Keratinocyte (primary cell): Measurements from ENCODE around the gene SHD. TPM values are rescaled to one million over a fixed set of nuclear protein-coding genes. Genes with fewer than 3 reads are reported as not detected.
"Not testable (repeated sequence)": the region's sequence is repeated elsewhere in the genome, so short reads cannot be mapped to it uniquely, and the experiment has no call there.

Experiments used
- DNase-seq: peaks from one replicate; pipeline ENCODE4 v3.0.0-alpha.2; 2011; ENCODE audit warnings: low read depth, missing footprints, low spot score
- FAIRE-seq: peaks from 2 replicates; lab custom pipeline; 2011; peaks lifted over from hg19 to GRCh38; lab: Jason Lieb, UNC
- H2AFZ ChIP-seq: 2 replicates; pipeline ENCODE4 v1.6.0; 2012; ENCODE audit warnings: low read length, control low read depth, inconsistent platforms; ENCODE audit not compliant: control insufficient read depth
- H3K27ac ChIP-seq: 2 replicates; pipeline ENCODE4 v1.5.1; 2011; ENCODE audit warnings: low read length; ENCODE audit not compliant: control insufficient read depth, insufficient read depth
- H3K27me3 ChIP-seq: 3 replicates; pipeline ENCODE4 v1.6.0; 2011; ENCODE audit warnings: low read length; ENCODE audit not compliant: control insufficient read depth, insufficient read depth; ENCODE audit errors: extremely low read depth
- H3K36me3 ChIP-seq, 2 experiments: 2 replicates in 1 of 2; 3 replicates in 1 of 2; pipeline ENCODE4 v1.5.1; 2011; ENCODE audit warnings: low read length in 2 of 2, mild to moderate bottlenecking in 1 of 2; ENCODE audit not compliant: control insufficient read depth in 2 of 2, insufficient read depth in 2 of 2; ENCODE audit errors: extremely low read depth in 1 of 2
- H3K4me1 ChIP-seq: 3 replicates; pipeline ENCODE4 v1.5.1; 2011; ENCODE audit warnings: low read length; ENCODE audit not compliant: control insufficient read depth, insufficient read depth; ENCODE audit errors: extremely low read depth
- H3K4me2 ChIP-seq: 3 replicates; pipeline ENCODE4 v1.6.0; 2011; ENCODE audit warnings: low read depth, low read length; ENCODE audit not compliant: control insufficient read depth, insufficient read depth; ENCODE audit errors: extremely low read depth
- H3K4me3 ChIP-seq, 3 experiments: fragments of 200-600 bp in 1 of 3; sonication (generic) in 1 of 3; 2 replicates in 2 of 3; 3 replicates in 1 of 3; pipeline ENCODE4 v1.5.1; 2011 to 2016; ENCODE audit warnings: low read length in 3 of 3, mild to moderate bottlenecking in 3 of 3, control low read depth in 2 of 3, inconsistent platforms in 1 of 3, low read depth in 1 of 3, mixed read lengths in 1 of 3, mixed run types in 1 of 3, moderate library complexity in 1 of 3; ENCODE audit not compliant: control insufficient read depth in 2 of 3, insufficient read depth in 2 of 3; ENCODE audit errors: extremely low read depth in 1 of 3
- H3K79me2 ChIP-seq: 2 replicates; pipeline ENCODE4 v1.6.0; 2012; ENCODE audit warnings: low read length; ENCODE audit not compliant: control insufficient read depth, insufficient read depth
- H3K9ac ChIP-seq: 3 replicates; pipeline ENCODE4 v1.6.0; 2011; ENCODE audit warnings: low read length; ENCODE audit not compliant: control insufficient read depth, insufficient read depth; ENCODE audit errors: extremely low read depth
- H3K9me1 ChIP-seq: 3 replicates; pipeline ENCODE4 v1.6.0; 2011; ENCODE audit warnings: low read length; ENCODE audit not compliant: control insufficient read depth, insufficient read depth; ENCODE audit errors: extremely low read depth
- H3K9me3 ChIP-seq: 2 replicates; pipeline ENCODE4 v1.5.1; 2012; ENCODE audit warnings: low read depth, low read length; ENCODE audit not compliant: control insufficient read depth
- H4K20me1 ChIP-seq: 3 replicates; pipeline ENCODE4 v1.6.0; 2011; ENCODE audit warnings: low read length; ENCODE audit not compliant: control insufficient read depth, insufficient read depth; ENCODE audit errors: extremely low read depth
- CTCF ChIP-seq, 3 experiments: IDR thresholded peaks in 1 of 3; conservative IDR thresholded peaks in 1 of 3; optimal IDR thresholded peaks in 1 of 3; 2 replicates in 2 of 3; 3 replicates in 1 of 3; pipeline versions ENCODE3 to v1.5.1; 2011; ENCODE audit warnings: low read length in 3 of 3, mild to moderate bottlenecking in 3 of 3, moderate library complexity in 2 of 3, control low read depth in 1 of 3, inconsistent platforms in 1 of 3; ENCODE audit not compliant: insufficient read depth in 2 of 3; ENCODE audit errors: extremely low read depth in 1 of 3
- EZH2 ChIP-seq: IDR thresholded peaks from one replicate; pipeline ENCODE4 v1.6.1; 2012; ENCODE audit warnings: inconsistent platforms, mild to moderate bottlenecking, low read length, moderate library complexity
- dilution Hi-C: fragments of 300-500 bp; cut with MboI; formaldehyde crosslinking; loops from one replicate; pipeline ENCODE4 v1.7.0; 2020; ENCODE audit warnings: low sequenced_read_pairs; ENCODE audit not compliant: extremely low pct_ligation_motif_present
- polyA plus RNA-seq, 5 experiments: library from polyadenylated mRNA; depleted of rRNA in 3 of 5; stranded (reverse) in 3 of 5; stranded (forward) in 1 of 5; unstranded in 1 of 5; fragments of >200 nt; gene quantifications; 1 replicate in 1 of 5; 2 replicates in 3 of 5; 3 replicates in 1 of 5; pipeline versions ENCODE4 v1.2.1 to v1.2.3, GENCODE V29; 2011 to 2012; ENCODE audit warnings: missing spikeins in 2 of 5, low read depth in 1 of 5, low replicate concordance in 1 of 5

Gene SHD
- polyA plus RNA-seq, 1 donor (not counting 4 experiments of a cell fraction or from before 2014, with no cell fraction given), result not detected

GRCh38 chr19:4238831-4239230 lies 40.2 kb upstream of the SHD start:
- H3K27ac ChIP-seq, result no peak overlapping the region
- dilution Hi-C loops, result no loop called here
- TF ChIP-seq EZH2 (no peak), CTCF (optimal IDR thresholded peaks at IDR 0.05 in 1 of 3, IDR thresholded peaks at IDR 0.05 in 1 of 3, conservative IDR thresholded peaks at IDR 0.05 in 1 of 3; ENCODE audit: extremely low read depth in 1 of 3, insufficient read depth in 2 of 3, low read length in 3 of 3) (no peak)

GRCh38 chr19:4241824-4242430 lies 37.1 kb upstream of the SHD start:
- DNase-seq (no peak), FAIRE-seq (no peak)
- H3K27ac ChIP-seq, result no peak overlapping the region
- TF ChIP-seq EZH2, result no peak
- TF ChIP-seq CTCF (optimal IDR thresholded peaks at IDR 0.05 in 1 of 3, IDR thresholded peaks at IDR 0.05 in 1 of 3, conservative IDR thresholded peaks at IDR 0.05 in 1 of 3; ENCODE audit: extremely low read depth in 1 of 3, insufficient read depth in 2 of 3, low read length in 3 of 3), result no peak
- no peaks in the 10 kb centered on the region for H3K36me3 ChIP-seq
- dilution Hi-C loops, result no loop called here
- no peak overlapping the region for H3K9ac ChIP-seq
- H2AFZ ChIP-seq, result no peak overlapping the region
- H3K4me1 ChIP-seq, result peaks cover 6% of the 10 kb centered on the region
- H3K4me3 ChIP-seq, result no peak overlapping the region
- no peak overlapping the region for H3K4me2 ChIP-seq
- H3K27me3 ChIP-seq, result no peaks in the 10 kb centered on the region
- H3K79me2 ChIP-seq, result no peaks in the 10 kb centered on the region
- no peaks in the 10 kb centered on the region for H3K9me1 ChIP-seq
- H4K20me1 ChIP-seq, result no peaks in the 10 kb centered on the region
- no peaks in the 10 kb centered on the region for H3K9me3 ChIP-seq

More at GRCh38 chr19:4238831-4239230, 40.2 kb upstream of the SHD start:
- H3K4me3 ChIP-seq, result no peak overlapping the region
- no peaks in the 10 kb centered on the region for H3K4me1 ChIP-seq
- FAIRE-seq (no peak), DNase-seq (no peak)
- no peaks in the 10 kb centered on the region for H3K79me2 ChIP-seq
- no peak overlapping the region for H2AFZ ChIP-seq
- H3K4me2 ChIP-seq, result no peak overlapping the region
- H3K36me3 ChIP-seq, result no peaks in the 10 kb centered on the region
- H3K27me3 ChIP-seq, result no peaks in the 10 kb centered on the region
- no peak overlapping the region for H3K9ac ChIP-seq
- H3K9me1 ChIP-seq, result no peaks in the 10 kb centered on the region
- no peaks in the 10 kb centered on the region for H3K9me3 ChIP-seq
- H4K20me1 ChIP-seq, result no peaks in the 10 kb centered on the region

GRCh38 chr19:4245938-4246337 lies 33.1 kb upstream of the SHD start:
- H3K4me3 ChIP-seq, dilution Hi-C loops, DNase-seq, H3K27me3 ChIP-seq, H3K9ac ChIP-seq, H3K4me1 ChIP-seq, H3K9me3 ChIP-seq, FAIRE-seq, H3K27ac ChIP-seq, H3K79me2 ChIP-seq, H3K9me1 ChIP-seq, H4K20me1 ChIP-seq: not testable (repeated sequence)
- Histone ChIP-seq H2AFZ (peak overlapping the region; percentile 99), H3K4me2 (peak overlapping the region; percentile 84), H3K36me3 (peaks cover 10 to 25% of the 10 kb centered on the region in 2 experiments)
